Measurements from ENCODE around the gene DGKH. TPM values are rescaled to one million over a fixed set of nuclear protein-coding genes. Genes with fewer than 3 reads are reported as not detected.

The DGKH gene
- total RNA-seq, 1 donor from 2014 or later, result 14.5 TPM

DNA sequence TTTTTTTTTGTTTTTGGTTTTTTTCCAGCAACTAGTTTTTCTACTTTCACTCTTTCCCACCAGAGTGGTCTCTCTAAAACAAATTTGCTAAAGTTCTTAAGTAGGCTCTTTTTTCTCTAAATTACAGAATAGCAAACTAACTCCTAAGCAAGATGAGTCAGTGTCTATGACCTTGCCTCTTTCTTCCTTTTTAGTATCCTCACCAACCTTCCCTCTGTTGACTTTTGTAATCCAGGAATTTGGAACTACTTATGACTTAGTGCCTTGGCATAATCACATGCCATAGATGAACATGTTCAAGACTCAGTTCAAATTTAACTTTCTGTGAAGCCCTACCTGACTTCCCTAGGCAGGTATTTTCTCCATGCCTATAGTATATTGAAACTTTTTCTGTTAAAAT lies 191.2 kb downstream of the DGKH start:
- Mint-ChIP-seq H3K4me1 (ENCODE audit: unreplicated experiment) (peaks cover 9% of the 10 kb centered on the region), H3K27ac (ENCODE audit: unreplicated experiment) (no peak overlapping the region), H3K27me3 (ENCODE audit: unreplicated experiment) (no peaks in the 10 kb centered on the region), H3K4me3 (ENCODE audit: unreplicated experiment) (no peak overlapping the region), H3K36me3 (ENCODE audit: unreplicated experiment) (peaks cover 12% of the 10 kb centered on the region), H3K9me3 (ENCODE audit: unreplicated experiment) (no peaks in the 10 kb centered on the region)
- TF ChIP-seq, protein P1, sequence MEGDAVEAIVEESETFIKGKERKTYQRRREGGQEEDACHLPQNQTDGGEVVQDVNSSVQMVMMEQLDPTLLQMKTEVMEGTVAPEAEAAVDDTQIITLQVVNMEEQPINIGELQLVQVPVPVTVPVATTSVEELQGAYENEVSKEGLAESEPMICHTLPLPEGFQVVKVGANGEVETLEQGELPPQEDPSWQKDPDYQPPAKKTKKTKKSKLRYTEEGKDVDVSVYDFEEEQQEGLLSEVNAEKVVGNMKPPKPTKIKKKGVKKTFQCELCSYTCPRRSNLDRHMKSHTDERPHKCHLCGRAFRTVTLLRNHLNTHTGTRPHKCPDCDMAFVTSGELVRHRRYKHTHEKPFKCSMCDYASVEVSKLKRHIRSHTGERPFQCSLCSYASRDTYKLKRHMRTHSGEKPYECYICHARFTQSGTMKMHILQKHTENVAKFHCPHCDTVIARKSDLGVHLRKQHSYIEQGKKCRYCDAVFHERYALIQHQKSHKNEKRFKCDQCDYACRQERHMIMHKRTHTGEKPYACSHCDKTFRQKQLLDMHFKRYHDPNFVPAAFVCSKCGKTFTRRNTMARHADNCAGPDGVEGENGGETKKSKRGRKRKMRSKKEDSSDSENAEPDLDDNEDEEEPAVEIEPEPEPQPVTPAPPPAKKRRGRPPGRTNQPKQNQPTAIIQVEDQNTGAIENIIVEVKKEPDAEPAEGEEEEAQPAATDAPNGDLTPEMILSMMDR (IDR thresholded peaks at IDR 0.05), result no peak
- DNase-seq (ENCODE audit: extremely low spot score, unreplicated experiment), result no peak

DNA sequence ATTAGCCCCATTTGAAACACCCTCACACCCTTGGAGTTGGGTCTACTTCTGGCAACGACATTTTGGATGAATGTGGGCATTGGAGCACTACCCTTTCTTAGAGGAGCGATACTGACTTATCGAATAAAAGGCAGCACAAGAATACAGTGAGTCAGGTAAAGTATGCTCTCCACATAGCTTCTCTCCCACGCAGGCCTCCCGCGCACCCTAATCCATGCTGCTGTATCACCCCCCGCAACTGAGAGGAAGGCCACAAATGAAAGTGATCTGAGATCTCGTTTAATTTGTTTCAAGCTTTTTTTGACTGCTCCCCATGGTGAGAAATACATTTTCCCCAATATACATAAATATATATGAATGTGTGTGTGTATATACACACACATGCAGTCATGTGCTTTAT lies 198.1 kb downstream of the DGKH start:
- DNase-seq (ENCODE audit: extremely low spot score, unreplicated experiment), result no peak
- no peaks in the 10 kb centered on the region for H3K9me3 Mint-ChIP-seq (ENCODE audit: unreplicated experiment)
- peaks cover 7% of the 10 kb centered on the region for H3K4me1 Mint-ChIP-seq (ENCODE audit: unreplicated experiment)
- peaks cover 11% of the 10 kb centered on the region for H3K36me3 Mint-ChIP-seq (ENCODE audit: unreplicated experiment)
- TF ChIP-seq, protein P1 (IDR thresholded peaks at IDR 0.05), result no peak
- peaks cover 2% of the 10 kb centered on the region for H3K27me3 Mint-ChIP-seq (ENCODE audit: unreplicated experiment)
- no peak overlapping the region for H3K4me3 Mint-ChIP-seq (ENCODE audit: unreplicated experiment)
- no peak overlapping the region for H3K27ac Mint-ChIP-seq (ENCODE audit: unreplicated experiment)

DNA sequence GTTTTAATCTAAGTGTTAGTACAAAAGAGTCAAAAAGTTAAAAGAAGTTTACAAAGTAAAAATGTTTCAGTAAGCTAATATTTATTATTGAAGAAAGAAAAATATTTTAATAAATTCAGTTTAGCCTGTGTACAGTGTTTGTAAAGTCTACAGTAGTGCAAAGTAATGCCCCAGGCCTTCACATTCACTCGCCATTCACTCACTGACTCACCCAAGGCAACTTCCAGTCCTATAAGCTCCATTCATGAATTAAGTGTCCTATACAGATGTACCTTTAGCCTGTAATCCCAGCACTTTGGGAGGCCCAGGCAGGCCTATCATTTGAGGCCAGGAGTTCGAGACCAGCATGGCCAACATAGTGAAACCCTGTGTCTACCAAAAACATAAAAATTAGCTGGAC lies 199.4 kb downstream of the DGKH start:
- H3K27me3 Mint-ChIP-seq (ENCODE audit: unreplicated experiment), result peaks cover 2% of the 10 kb centered on the region
- peaks cover 6% of the 10 kb centered on the region for H3K36me3 Mint-ChIP-seq (ENCODE audit: unreplicated experiment)
- no peak for DNase-seq (ENCODE audit: extremely low spot score, unreplicated experiment)
- H3K9me3 Mint-ChIP-seq (ENCODE audit: unreplicated experiment), result no peaks in the 10 kb centered on the region
- no peak overlapping the region for H3K27ac Mint-ChIP-seq (ENCODE audit: unreplicated experiment)
- no peak overlapping the region for H3K4me3 Mint-ChIP-seq (ENCODE audit: unreplicated experiment)
- peaks cover 7% of the 10 kb centered on the region for H3K4me1 Mint-ChIP-seq (ENCODE audit: unreplicated experiment)
- TF ChIP-seq, protein P1 (IDR thresholded peaks at IDR 0.05), result no peak

DNA sequence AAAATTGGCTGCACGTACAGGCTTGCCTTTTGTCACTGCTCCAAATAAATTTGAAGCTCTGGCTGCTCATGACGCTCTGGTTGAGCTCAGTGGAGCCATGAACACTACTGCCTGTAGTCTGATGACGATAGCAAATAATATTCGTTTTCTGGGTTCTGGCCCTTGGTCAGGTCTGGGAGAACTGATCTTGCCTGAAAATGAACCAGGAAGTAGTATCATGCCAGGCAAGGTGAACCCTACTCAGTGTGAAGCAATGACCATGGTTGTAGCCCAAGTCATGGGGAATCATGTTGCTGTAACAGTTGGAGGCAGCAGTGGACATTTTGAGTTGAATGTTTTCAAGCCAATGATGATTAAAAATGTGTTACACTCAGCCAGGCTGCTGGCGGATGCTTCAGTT lies 207.4 kb downstream of the DGKH start:
- Mint-ChIP-seq H3K4me1 (ENCODE audit: unreplicated experiment) (no peaks in the 10 kb centered on the region), H3K36me3 (ENCODE audit: unreplicated experiment) (no peaks in the 10 kb centered on the region), H3K27ac (ENCODE audit: unreplicated experiment) (no peak overlapping the region), H3K9me3 (ENCODE audit: unreplicated experiment) (peaks cover 3% of the 10 kb centered on the region), H3K27me3 (ENCODE audit: unreplicated experiment) (peaks cover 4% of the 10 kb centered on the region), H3K4me3 (ENCODE audit: unreplicated experiment) (no peak overlapping the region)
- TF ChIP-seq, protein P1 (IDR thresholded peaks at IDR 0.05), result no peak
- DNase-seq (ENCODE audit: extremely low spot score, unreplicated experiment), result no peak

DNA sequence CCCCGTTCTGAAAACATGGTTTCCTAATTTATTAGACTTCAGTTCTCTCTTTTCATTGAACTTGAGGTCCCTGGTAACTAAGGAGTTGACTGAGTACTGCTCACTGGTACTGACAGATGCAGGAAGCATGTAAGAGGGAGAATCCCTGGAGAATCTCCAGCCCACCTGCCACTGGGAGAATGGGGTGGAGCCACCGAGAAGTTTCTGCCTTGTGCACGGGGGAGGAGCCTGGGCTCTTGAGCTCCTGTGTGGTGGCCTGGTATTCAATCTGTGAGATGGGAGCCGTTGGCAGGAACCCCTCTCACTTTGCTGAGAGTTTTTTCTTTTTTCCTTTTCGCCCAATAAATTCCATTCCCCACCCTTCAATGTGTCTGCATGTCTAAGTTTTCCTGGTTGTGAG lies 210.3 kb downstream of the DGKH start:
- Mint-ChIP-seq H3K9me3 (ENCODE audit: unreplicated experiment) (peaks cover 3% of the 10 kb centered on the region), H3K36me3 (ENCODE audit: unreplicated experiment) (no peaks in the 10 kb centered on the region), H3K4me1 (ENCODE audit: unreplicated experiment) (no peaks in the 10 kb centered on the region), H3K27me3 (ENCODE audit: unreplicated experiment) (peaks cover 2% of the 10 kb centered on the region), H3K27ac (ENCODE audit: unreplicated experiment) (no peak overlapping the region), H3K4me3 (ENCODE audit: unreplicated experiment) (no peak overlapping the region)
- TF ChIP-seq, protein P1 (IDR thresholded peaks at IDR 0.05), result no peak
- DNase-seq (ENCODE audit: extremely low spot score, unreplicated experiment), result no peak
